SK-N-SH treated with all-trans-retinoic acid at 6 μM for 48 hours (cell line): ENCODE data around the gene PRSS21.

Experiments
- ATAC-seq: fragments of 200-7000 bp; cut with Tn5 transposase; 3 replicates; pipeline ENCODE4 v1.9.1; 2020; ENCODE audit warnings: mild to moderate bottlenecking, moderate library complexity
- ARNTL ChIP-seq: fragments of 450-650 bp; formaldehyde crosslinking; IDR thresholded peaks from 2 replicates; pipeline ENCODE4 v1.5.0; 2020; ENCODE audit warnings: low read depth, mild to moderate bottlenecking, moderate library complexity, borderline replicate concordance
- BACH2 ChIP-seq: fragments of 250-450 bp; sonication (Bioruptor Pico); IDR thresholded peaks from 2 replicates; pipeline ENCODE4 v1.9.0; 2021; ENCODE audit warnings: mild to moderate bottlenecking, borderline replicate concordance
- CSDC2 ChIP-seq: fragments of 250-450 bp; sonication (Bioruptor Pico); IDR thresholded peaks from 2 replicates; pipeline ENCODE4 v1.5.0; 2020; ENCODE audit warnings: mild to moderate bottlenecking, moderate library complexity
- ESRRG ChIP-seq: fragments of 250-450 bp; sonication (Bioruptor Pico); IDR thresholded peaks from 2 replicates; pipeline ENCODE4 v1.6.1; 2021; ENCODE audit warnings: mild to moderate bottlenecking
- GLIS3 ChIP-seq: fragments of 250-450 bp; sonication (Bioruptor Pico); IDR thresholded peaks from 2 replicates; pipeline ENCODE4 v1.5.0; 2020; ENCODE audit warnings: mild to moderate bottlenecking, moderate library complexity
- ISL1 ChIP-seq: fragments of 250-450 bp; sonication (Bioruptor Pico); IDR thresholded peaks from 2 replicates; pipeline ENCODE4 v2.1.2; 2022; ENCODE audit warnings: mild to moderate bottlenecking, moderate library complexity
- OSR1 ChIP-seq: fragments of 250-450 bp; sonication (Bioruptor Pico); IDR thresholded peaks from 2 replicates; pipeline ENCODE4 v1.8.0; 2022; ENCODE audit warnings: moderate library complexity, mild to moderate bottlenecking, inconsistent platforms
- PPARA ChIP-seq: fragments of 250-450 bp; sonication (Bioruptor Pico); IDR thresholded peaks from 2 replicates; pipeline ENCODE4 v1.5.0; 2020; ENCODE audit warnings: mild to moderate bottlenecking, borderline replicate concordance
- RARB ChIP-seq: fragments of 250-450 bp; sonication (Bioruptor Pico); IDR thresholded peaks from 2 replicates; pipeline ENCODE4 v1.8.0; 2021; ENCODE audit warnings: mild to moderate bottlenecking, moderate library complexity
- SNAI2 ChIP-seq: fragments of 250-450 bp; sonication (Bioruptor Pico); IDR thresholded peaks from 2 replicates; pipeline ENCODE4 v1.5.0; 2020; ENCODE audit warnings: mild to moderate bottlenecking, moderate library complexity
- TCF4 ChIP-seq: fragments of 250-450 bp; sonication (Bioruptor Pico); IDR thresholded peaks from 2 replicates; pipeline ENCODE4 v1.8.0; 2021; ENCODE audit warnings: mild to moderate bottlenecking, moderate library complexity, borderline replicate concordance
- TOX ChIP-seq: fragments of 250-450 bp; sonication (Bioruptor Pico); IDR thresholded peaks from 2 replicates; pipeline ENCODE4 v1.8.0; 2021; ENCODE audit warnings: mild to moderate bottlenecking, moderate library complexity, borderline replicate concordance
- ZC3H10 ChIP-seq: fragments of 250-450 bp; sonication (Bioruptor Pico); IDR thresholded peaks from 2 replicates; pipeline ENCODE4 v1.5.1; 2021; ENCODE audit warnings: mild to moderate bottlenecking, moderate library complexity
- ZFP3 ChIP-seq: fragments of 250-450 bp; sonication (Bioruptor Pico); IDR thresholded peaks from 2 replicates; pipeline ENCODE4 v1.5.0; 2020; ENCODE audit warnings: mild to moderate bottlenecking, moderate library complexity
- ZFP30 ChIP-seq: fragments of 450-650 bp; formaldehyde crosslinking; IDR thresholded peaks from 2 replicates; pipeline ENCODE4 v1.5.0; 2022; ENCODE audit warnings: mild to moderate bottlenecking, moderate library complexity
- ZNF565 ChIP-seq: fragments of 450-650 bp; formaldehyde crosslinking; conservative IDR thresholded peaks from 2 replicates; pipeline ENCODE4 v1.5.0; 2020; ENCODE audit warnings: low read depth, mild to moderate bottlenecking, moderate library complexity
- ZNF70 ChIP-seq: fragments of 450-650 bp; formaldehyde crosslinking; IDR thresholded peaks from 2 replicates; pipeline ENCODE4 v1.5.0; 2020; ENCODE audit warnings: mild to moderate bottlenecking, moderate library complexity
- ZNF8 ChIP-seq: fragments of 450-650 bp; formaldehyde crosslinking; IDR thresholded peaks from 2 replicates; pipeline ENCODE4 v1.5.0; 2020; ENCODE audit warnings: mild to moderate bottlenecking, moderate library complexity
- TF ChIP-seq, protein P1 (sequence below): fragments of 250-450 bp; sonication (Bioruptor Pico); IDR thresholded peaks from 2 replicates; pipeline ENCODE4 v1.5.1; 2020; ENCODE audit warnings: low read depth, mild to moderate bottlenecking, moderate library complexity
- TF ChIP-seq, protein P2 (sequence below): fragments of 250-450 bp; sonication (Bioruptor Pico); IDR thresholded peaks from 2 replicates; pipeline ENCODE4 v1.8.0; 2020; ENCODE audit warnings: mild to moderate bottlenecking, moderate library complexity, borderline replicate concordance
- TF ChIP-seq, protein P3 (sequence below): fragments of 250-450 bp; sonication (Bioruptor Pico); IDR thresholded peaks from 2 replicates; pipeline ENCODE4 v1.5.0; 2020; ENCODE audit warnings: mild to moderate bottlenecking, moderate library complexity
- TF ChIP-seq, protein P4 (sequence below): fragments of 250-450 bp; sonication (Bioruptor Pico); IDR thresholded peaks from 2 replicates; pipeline ENCODE4 v1.8.0; 2021; ENCODE audit warnings: low read depth, mild to moderate bottlenecking, moderate library complexity, borderline replicate concordance
- TF ChIP-seq, protein P5 (sequence below): fragments of 250-450 bp; sonication (Bioruptor Pico); IDR thresholded peaks from 2 replicates; pipeline ENCODE4 v1.5.1; 2021; ENCODE audit warnings: mild to moderate bottlenecking, moderate library complexity

Gene PRSS21

DNA sequence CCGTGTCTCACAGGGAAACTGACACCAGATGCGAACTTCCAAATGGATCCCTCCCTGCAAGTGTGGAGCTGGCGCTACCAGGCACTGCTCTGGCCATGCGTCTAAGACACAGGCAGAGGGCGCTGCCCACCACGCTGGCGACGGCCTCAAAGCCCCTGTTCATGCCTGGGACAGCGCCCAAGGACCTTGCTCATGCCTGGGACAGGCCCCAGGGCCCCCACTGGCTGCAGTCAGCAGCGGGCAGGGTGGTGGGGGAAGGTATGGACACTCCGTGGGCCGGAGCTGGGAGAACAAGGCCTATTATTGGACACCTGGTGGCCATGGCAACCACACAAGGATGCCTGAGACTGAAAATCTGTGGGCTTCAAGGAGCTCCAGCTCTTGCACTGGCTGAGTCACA lies 21.9 kb downstream of the PRSS21 start:
- ATAC-seq = peak; percentile 92
- TF ChIP-seq, protein P1, sequence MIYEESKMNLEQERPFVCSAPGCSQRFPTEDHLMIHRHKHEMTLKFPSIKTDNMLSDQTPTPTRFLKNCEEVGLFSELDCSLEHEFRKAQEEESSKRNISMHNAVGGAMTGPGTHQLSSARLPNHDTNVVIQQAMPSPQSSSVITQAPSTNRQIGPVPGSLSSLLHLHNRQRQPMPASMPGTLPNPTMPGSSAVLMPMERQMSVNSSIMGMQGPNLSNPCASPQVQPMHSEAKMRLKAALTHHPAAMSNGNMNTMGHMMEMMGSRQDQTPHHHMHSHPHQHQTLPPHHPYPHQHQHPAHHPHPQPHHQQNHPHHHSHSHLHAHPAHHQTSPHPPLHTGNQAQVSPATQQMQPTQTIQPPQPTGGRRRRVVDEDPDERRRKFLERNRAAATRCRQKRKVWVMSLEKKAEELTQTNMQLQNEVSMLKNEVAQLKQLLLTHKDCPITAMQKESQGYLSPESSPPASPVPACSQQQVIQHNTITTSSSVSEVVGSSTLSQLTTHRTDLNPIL = no peak
- TF ChIP-seq, protein P2, sequence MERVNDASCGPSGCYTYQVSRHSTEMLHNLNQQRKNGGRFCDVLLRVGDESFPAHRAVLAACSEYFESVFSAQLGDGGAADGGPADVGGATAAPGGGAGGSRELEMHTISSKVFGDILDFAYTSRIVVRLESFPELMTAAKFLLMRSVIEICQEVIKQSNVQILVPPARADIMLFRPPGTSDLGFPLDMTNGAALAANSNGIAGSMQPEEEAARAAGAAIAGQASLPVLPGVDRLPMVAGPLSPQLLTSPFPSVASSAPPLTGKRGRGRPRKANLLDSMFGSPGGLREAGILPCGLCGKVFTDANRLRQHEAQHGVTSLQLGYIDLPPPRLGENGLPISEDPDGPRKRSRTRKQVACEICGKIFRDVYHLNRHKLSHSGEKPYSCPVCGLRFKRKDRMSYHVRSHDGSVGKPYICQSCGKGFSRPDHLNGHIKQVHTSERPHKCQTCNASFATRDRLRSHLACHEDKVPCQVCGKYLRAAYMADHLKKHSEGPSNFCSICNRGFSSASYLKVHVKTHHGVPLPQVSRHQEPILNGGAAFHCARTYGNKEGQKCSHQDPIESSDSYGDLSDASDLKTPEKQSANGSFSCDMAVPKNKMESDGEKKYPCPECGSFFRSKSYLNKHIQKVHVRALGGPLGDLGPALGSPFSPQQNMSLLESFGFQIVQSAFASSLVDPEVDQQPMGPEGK (CRISPR knock-in tag) = peak; percentile 29; the same call in 1 of the 2 replicates

DNA sequence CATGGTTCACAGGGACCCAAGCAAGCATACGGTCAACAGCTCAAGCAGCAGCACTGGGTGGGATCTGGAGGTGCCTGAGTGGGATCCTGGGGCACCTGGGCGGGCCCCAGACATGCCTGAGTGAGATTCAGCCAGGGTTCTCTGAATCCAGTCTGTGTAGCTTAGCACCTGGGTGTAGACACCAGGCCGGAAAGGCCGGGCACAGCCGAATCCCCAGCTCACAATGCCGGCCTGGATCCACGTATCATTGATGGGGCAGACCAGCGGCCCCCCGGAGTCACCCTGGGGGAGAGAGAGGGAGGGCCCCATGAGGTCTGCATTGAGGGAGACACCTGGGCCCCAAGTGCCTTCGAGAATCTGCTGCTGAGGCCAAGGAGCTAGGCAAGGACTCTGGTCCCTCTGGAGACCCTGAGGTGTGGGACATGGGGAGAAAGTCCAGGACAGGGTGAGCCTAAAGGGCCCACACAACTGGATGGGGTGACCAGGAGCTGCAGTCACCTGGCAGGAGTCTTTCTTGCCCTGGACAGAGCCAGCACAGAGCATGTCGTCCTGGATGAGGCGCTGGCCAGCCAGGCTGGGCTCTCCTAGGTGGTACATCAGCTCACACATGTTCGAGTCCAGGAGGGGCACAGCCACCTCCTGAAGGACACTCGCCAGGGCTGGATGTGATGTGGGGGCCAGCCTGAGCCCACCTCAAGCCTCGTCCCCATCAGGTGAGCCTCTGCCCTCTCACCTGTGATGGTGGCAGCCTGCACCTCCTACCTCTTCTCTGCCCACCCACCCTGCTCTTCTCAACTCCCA lies 22.8 kb downstream of the PRSS21 start:
- TF ChIP-seq SNAI2 (CRISPR knock-in tag) (no peak), BACH2 (CRISPR knock-in tag) (no peak), ZNF70 (CRISPR knock-in tag) (no peak), PPARA (no peak), ZNF565 (CRISPR knock-in tag) (no peak), GLIS3 (CRISPR knock-in tag) (no peak), ZNF8 (CRISPR knock-in tag) (no peak), CSDC2 (CRISPR knock-in tag) (no peak), ZFP30 (CRISPR knock-in tag) (no peak), RARB (CRISPR knock-in tag) (no peak), ISL1 (CRISPR knock-in tag) (no peak), ARNTL (CRISPR knock-in tag) (no peak)
- TF ChIP-seq, protein P2 (CRISPR knock-in tag) = no peak
- TF ChIP-seq, protein P3, sequence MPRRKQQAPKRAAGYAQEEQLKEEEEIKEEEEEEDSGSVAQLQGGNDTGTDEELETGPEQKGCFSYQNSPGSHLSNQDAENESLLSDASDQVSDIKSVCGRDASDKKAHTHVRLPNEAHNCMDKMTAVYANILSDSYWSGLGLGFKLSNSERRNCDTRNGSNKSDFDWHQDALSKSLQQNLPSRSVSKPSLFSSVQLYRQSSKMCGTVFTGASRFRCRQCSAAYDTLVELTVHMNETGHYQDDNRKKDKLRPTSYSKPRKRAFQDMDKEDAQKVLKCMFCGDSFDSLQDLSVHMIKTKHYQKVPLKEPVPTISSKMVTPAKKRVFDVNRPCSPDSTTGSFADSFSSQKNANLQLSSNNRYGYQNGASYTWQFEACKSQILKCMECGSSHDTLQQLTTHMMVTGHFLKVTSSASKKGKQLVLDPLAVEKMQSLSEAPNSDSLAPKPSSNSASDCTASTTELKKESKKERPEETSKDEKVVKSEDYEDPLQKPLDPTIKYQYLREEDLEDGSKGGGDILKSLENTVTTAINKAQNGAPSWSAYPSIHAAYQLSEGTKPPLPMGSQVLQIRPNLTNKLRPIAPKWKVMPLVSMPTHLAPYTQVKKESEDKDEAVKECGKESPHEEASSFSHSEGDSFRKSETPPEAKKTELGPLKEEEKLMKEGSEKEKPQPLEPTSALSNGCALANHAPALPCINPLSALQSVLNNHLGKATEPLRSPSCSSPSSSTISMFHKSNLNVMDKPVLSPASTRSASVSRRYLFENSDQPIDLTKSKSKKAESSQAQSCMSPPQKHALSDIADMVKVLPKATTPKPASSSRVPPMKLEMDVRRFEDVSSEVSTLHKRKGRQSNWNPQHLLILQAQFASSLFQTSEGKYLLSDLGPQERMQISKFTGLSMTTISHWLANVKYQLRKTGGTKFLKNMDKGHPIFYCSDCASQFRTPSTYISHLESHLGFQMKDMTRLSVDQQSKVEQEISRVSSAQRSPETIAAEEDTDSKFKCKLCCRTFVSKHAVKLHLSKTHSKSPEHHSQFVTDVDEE (CRISPR knock-in tag) = no peak
- ATAC-seq = no peak

DNA sequence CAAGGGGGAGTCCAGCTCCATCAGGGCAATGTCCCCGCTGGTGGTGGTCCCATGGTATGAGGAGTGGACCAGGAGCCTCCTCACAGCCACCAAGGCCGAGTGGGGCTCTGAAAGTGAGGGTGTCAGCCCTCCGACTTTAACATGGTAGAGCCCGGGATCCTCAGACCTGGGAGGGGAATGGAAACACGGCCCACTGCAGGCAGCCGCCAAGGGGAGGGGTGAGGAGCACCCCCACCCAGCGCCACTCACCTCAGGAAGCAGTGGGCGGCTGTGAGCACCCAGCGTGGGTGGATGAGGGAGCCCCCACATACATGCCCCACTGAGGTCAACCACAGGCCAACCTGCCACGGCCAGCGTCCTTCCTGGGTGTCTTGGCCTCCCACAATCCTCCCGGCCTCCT lies 23.9 kb downstream of the PRSS21 start:
- ATAC-seq = no peak
- no peak for TF ChIP-seq RARB (CRISPR knock-in tag)
- TF ChIP-seq ARNTL (CRISPR knock-in tag) = no peak
- TF ChIP-seq, protein P2 (CRISPR knock-in tag) = no peak
- TF ChIP-seq ESRRG (CRISPR knock-in tag) = no peak
- TF ChIP-seq, protein P1 = no peak
- TF ChIP-seq, protein P4, sequence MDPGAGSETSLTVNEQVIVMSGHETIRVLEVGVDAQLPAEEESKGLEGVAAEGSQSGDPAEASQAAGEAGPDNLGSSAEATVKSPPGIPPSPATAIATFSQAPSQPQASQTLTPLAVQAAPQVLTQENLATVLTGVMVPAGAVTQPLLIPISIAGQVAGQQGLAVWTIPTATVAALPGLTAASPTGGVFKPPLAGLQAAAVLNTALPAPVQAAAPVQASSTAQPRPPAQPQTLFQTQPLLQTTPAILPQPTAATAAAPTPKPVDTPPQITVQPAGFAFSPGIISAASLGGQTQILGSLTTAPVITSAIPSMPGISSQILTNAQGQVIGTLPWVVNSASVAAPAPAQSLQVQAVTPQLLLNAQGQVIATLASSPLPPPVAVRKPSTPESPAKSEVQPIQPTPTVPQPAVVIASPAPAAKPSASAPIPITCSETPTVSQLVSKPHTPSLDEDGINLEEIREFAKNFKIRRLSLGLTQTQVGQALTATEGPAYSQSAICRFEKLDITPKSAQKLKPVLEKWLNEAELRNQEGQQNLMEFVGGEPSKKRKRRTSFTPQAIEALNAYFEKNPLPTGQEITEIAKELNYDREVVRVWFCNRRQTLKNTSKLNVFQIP = no peak
- TF ChIP-seq ZC3H10 (CRISPR knock-in tag) = no peak
- no peak for TF ChIP-seq ZFP3 (CRISPR knock-in tag)
- TF ChIP-seq BACH2 (CRISPR knock-in tag) = no peak
- TF ChIP-seq CSDC2 (CRISPR knock-in tag) = no peak
- TF ChIP-seq TOX (CRISPR knock-in tag) = no peak
- no peak for TF ChIP-seq ISL1 (CRISPR knock-in tag)
- no peak for TF ChIP-seq OSR1
- no peak for TF ChIP-seq GLIS3 (CRISPR knock-in tag)
- TF ChIP-seq, protein P5, sequence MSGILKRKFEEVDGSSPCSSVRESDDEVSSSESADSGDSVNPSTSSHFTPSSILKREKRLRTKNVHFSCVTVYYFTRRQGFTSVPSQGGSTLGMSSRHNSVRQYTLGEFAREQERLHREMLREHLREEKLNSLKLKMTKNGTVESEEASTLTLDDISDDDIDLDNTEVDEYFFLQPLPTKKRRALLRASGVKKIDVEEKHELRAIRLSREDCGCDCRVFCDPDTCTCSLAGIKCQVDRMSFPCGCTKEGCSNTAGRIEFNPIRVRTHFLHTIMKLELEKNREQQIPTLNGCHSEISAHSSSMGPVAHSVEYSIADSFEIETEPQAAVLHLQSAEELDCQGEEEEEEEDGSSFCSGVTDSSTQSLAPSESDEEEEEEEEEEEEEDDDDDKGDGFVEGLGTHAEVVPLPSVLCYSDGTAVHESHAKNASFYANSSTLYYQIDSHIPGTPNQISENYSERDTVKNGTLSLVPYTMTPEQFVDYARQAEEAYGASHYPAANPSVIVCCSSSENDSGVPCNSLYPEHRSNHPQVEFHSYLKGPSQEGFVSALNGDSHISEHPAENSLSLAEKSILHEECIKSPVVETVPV (CRISPR knock-in tag) = no peak
- TF ChIP-seq TCF4 (CRISPR knock-in tag) = no peak
- TF ChIP-seq ZNF8 (CRISPR knock-in tag) = no peak
